Measurements from ENCODE around the gene SCMH1.

- TF ChIP-seq USF2 (IDR thresholded peaks at IDR 0.05) (no peak), CTCF (IDR thresholded peaks at IDR 0.05) (no peak), SMC3 (IDR thresholded peaks at IDR 0.05) (no peak), ATOH8 (CRISPR knock-in tag; IDR thresholded peaks at IDR 0.05; ENCODE audit: low read depth) (no peak), EP300 (IDR thresholded peaks at IDR 0.05) (no peak), MAZ (IDR thresholded peaks at IDR 0.05; ENCODE audit: borderline replicate concordance, low read depth, low read length) (no peak), NPAS2 (CRISPR knock-in tag; IDR thresholded peaks at IDR 0.05; ENCODE audit: borderline replicate concordance) (no peak), FOSL2 (IDR thresholded peaks at IDR 0.05) (no peak), FOSL2 (CRISPR knock-in tag; IDR thresholded peaks at IDR 0.05) (no peak)
Measured at GRCh38 chr1:41024953-41025352, 217.2 kb downstream of the SCMH1 start.
